Mesothelial cell of epicardium (in vitro differentiated cells): ENCODE data around the gene GPR18. TPM values are rescaled to one million over a fixed set of nuclear protein-coding genes. Genes with fewer than 3 reads are reported as not detected.

ENCODE experiments used
- DNase-seq, 2 experiments: peaks; one replicate each; pipeline ENCODE4 v3.0.0; 2021; ENCODE audit warnings: low spot score in 2 of 2; ENCODE audit not compliant: unreplicated experiment in 2 of 2
- H3K27ac Mint-ChIP-seq: 2 replicates; pipeline ENCODE4 v1.8.0; 2021; ENCODE audit warnings: mixed read lengths
- H3K27me3 Mint-ChIP-seq: 2 replicates; pipeline ENCODE4 v1.8.0; 2021; ENCODE audit warnings: low read depth, mixed read lengths
- H3K36me3 Mint-ChIP-seq: 2 replicates; pipeline ENCODE4 v1.8.0; 2021; ENCODE audit warnings: mixed read lengths
- H3K4me1 Mint-ChIP-seq: 2 replicates; pipeline ENCODE4 v1.8.0; 2021; ENCODE audit warnings: mixed read lengths
- H3K4me3 Mint-ChIP-seq: 2 replicates; pipeline ENCODE4 v1.8.0; 2021; ENCODE audit warnings: mild to moderate bottlenecking, moderate library complexity, mixed read lengths
- H3K9me3 Mint-ChIP-seq: 2 replicates; pipeline ENCODE4 v1.8.0; 2021; ENCODE audit warnings: mixed read lengths
- CTCF ChIP-seq: fragments of 200-600 bp; sonication (generic); IDR thresholded peaks from one replicate; pipeline ENCODE4 v1.5.0; 2021; ENCODE audit warnings: antibody characterized with exemption; ENCODE audit not compliant: unreplicated experiment
- total RNA-seq: library from RNA; stranded (reverse); gene quantifications from 3 replicates; pipeline ENCODE4 v1.2.1, GENCODE V29; 2021

The GPR18 gene
- total RNA-seq, 1 donor from 2014 or later, result not detected

- Mint-ChIP-seq H3K4me3 (no peak overlapping the region), H3K27me3 (no peaks in the 10 kb centered on the region), H3K27ac (no peak overlapping the region), H3K4me1 (peaks cover 9% of the 10 kb centered on the region), H3K36me3 (peaks cover 5% of the 10 kb centered on the region), H3K9me3 (peaks cover 6% of the 10 kb centered on the region)
- DNase-seq, result no peak
- no peak for TF ChIP-seq CTCF
Observed at GRCh38 chr13:99227909-99228688, 30.1 kb downstream of the GPR18 start.

- Mint-ChIP-seq H3K27ac (no peak overlapping the region), H3K9me3 (peaks cover 12% of the 10 kb centered on the region), H3K4me3 (no peak overlapping the region), H3K27me3 (no peaks in the 10 kb centered on the region), H3K36me3 (peaks cover 6% of the 10 kb centered on the region), H3K4me1 (peaks cover 9% of the 10 kb centered on the region)
- TF ChIP-seq CTCF, result no peak
- DNase-seq, result no peak
Observed at GRCh38 chr13:99227331-99227900, 30.8 kb downstream of the GPR18 start.

GRCh38 chr13:99226513-99226912, 31.7 kb downstream of the GPR18 start:
- Mint-ChIP-seq H3K4me1 (peaks cover 9% of the 10 kb centered on the region), H3K27ac (no peak overlapping the region), H3K27me3 (no peaks in the 10 kb centered on the region), H3K9me3 (peaks cover 19% of the 10 kb centered on the region), H3K36me3 (peaks cover 9% of the 10 kb centered on the region), H3K4me3 (no peak overlapping the region)
- DNase-seq, result no peak
- TF ChIP-seq CTCF, result no peak

DNA sequence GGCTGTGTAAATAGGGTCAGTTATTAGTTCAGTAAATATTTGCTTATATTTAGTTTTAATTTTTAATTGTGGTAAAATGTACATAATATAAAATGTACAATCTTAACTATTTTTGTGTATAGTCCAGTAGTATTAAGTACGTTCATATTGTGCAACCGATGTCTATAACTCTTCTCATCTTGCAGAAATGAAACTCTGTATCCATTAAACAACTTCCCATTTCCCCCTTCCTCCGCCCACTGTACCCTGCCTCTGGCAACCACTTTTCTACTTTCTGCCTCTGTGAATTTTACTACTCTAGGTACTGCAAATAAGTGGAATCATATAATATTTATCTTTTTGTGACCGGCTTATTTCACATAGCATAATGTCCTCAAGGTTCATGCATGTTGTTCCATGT, 33.1 kb downstream of the GPR18 start:
- H3K36me3 Mint-ChIP-seq, result peaks cover 9% of the 10 kb centered on the region
- no peak for DNase-seq
- no peak overlapping the region for H3K4me3 Mint-ChIP-seq
- H3K4me1 Mint-ChIP-seq, result peaks cover 9% of the 10 kb centered on the region
- H3K9me3 Mint-ChIP-seq, result peaks cover 19% of the 10 kb centered on the region
- no peaks in the 10 kb centered on the region for H3K27me3 Mint-ChIP-seq
- no peak for TF ChIP-seq CTCF
- no peak overlapping the region for H3K27ac Mint-ChIP-seq

DNA sequence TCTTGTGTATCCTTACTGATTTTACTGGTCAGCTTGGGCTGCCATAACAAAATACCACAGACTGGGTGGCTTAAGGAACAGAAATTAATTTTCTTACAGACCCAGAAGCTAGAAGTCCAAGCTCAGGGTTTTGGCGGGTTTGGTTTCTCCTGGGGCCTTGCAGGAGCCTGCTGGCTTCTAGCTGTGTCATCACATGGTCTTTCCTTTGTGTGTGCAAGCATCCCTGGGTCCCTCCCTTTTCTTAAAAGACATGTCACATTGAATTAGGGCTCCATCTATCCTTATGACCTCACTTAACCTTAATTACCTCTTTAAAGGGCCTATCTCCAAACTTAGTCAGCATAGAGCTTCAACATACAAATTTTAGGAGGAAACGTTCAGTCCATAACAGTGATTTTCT, 34.2 kb downstream of the GPR18 start:
- TF ChIP-seq CTCF, result no peak
- no peak for DNase-seq
- H3K9me3 Mint-ChIP-seq, result peaks cover 19% of the 10 kb centered on the region
- no peak overlapping the region for H3K27ac Mint-ChIP-seq
- H3K36me3 Mint-ChIP-seq, result peaks cover 9% of the 10 kb centered on the region
- no peak overlapping the region for H3K4me3 Mint-ChIP-seq
- no peaks in the 10 kb centered on the region for H3K27me3 Mint-ChIP-seq
- peaks cover 5% of the 10 kb centered on the region for H3K4me1 Mint-ChIP-seq
